Central memory CD8-positive, alpha-beta T cell (primary cell): ENCODE measurements around the gene WDFY3.

Experiments
- ATAC-seq: fragments of 150-1000 bp; cut with Tn5 transposase; replicated peaks from 2 replicates; pipeline ENCODE4 v1.10.0; 2022; ENCODE audit warnings: mild to moderate bottlenecking, moderate FRiP score, moderate number of reproducible peaks; ENCODE audit not compliant: poor library complexity, severe bottlenecking; ENCODE audit errors: extremely low read depth
- DNase-seq, 2 donors: peaks; one replicate each; pipeline ENCODE4 v3.0.0; 2021; ENCODE audit warnings: low spot score in 2 of 2
- H3K27ac Mint-ChIP-seq: one replicate; pipeline ENCODE4 v1.8.0; 2022; ENCODE audit warnings: low read depth, mild to moderate bottlenecking, moderate library complexity, mixed read lengths
- H3K27me3 Mint-ChIP-seq: one replicate; pipeline ENCODE4 v1.8.0; 2022; ENCODE audit warnings: mixed read lengths
- H3K36me3 Mint-ChIP-seq: one replicate; pipeline ENCODE4 v1.8.0; 2022; ENCODE audit warnings: mild to moderate bottlenecking, moderate library complexity, mixed read lengths; ENCODE audit not compliant: insufficient read depth
- H3K4me1 Mint-ChIP-seq: one replicate; pipeline ENCODE4 v1.8.0; 2022; ENCODE audit warnings: mixed read lengths
- H3K4me3 Mint-ChIP-seq: one replicate; pipeline ENCODE4 v1.8.0; 2022; ENCODE audit warnings: mild to moderate bottlenecking, moderate library complexity, mixed read lengths
- H3K9me3 Mint-ChIP-seq: one replicate; pipeline ENCODE4 v1.8.0; 2022; ENCODE audit warnings: mixed read lengths

WDFY3 gene

GRCh38 chr4:84937381-84937977, 29.0 kb downstream of the WDFY3 start:
- Mint-ChIP-seq H3K27me3 (no peaks in the 10 kb centered on the region), H3K27ac (no peak overlapping the region), H3K4me1 (no peaks in the 10 kb centered on the region), H3K36me3 (no peaks in the 10 kb centered on the region), H3K9me3 (peaks cover 18% of the 10 kb centered on the region), H3K4me3 (no peak overlapping the region)
- no peak for DNase-seq
- no peak for ATAC-seq

DNA sequence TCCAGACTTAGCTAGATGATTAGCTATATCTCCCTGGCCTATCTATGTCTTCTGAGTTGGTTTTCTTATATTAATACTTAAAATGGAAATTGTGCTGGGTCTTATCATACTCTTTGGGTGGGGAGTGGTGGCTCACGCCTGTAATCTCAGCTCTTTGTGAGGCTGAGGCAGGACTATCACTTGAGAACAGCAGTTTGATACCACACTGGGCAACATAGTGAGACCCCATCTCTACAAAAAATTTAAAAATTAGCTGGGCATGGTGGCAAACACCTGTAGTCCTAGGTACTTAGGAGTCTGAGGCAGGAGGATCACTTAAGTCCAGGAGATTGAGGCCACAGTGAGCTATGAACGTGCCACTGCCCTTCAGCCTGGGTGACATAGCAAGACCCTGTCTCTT, 30.4 kb downstream of the WDFY3 start:
- Mint-ChIP-seq H3K9me3 (peaks cover 18% of the 10 kb centered on the region), H3K27ac (no peak overlapping the region), H3K27me3 (no peaks in the 10 kb centered on the region), H3K4me1 (no peaks in the 10 kb centered on the region), H3K4me3 (no peak overlapping the region), H3K36me3 (no peaks in the 10 kb centered on the region)
- ATAC-seq (no peak), DNase-seq (no peak)

DNA sequence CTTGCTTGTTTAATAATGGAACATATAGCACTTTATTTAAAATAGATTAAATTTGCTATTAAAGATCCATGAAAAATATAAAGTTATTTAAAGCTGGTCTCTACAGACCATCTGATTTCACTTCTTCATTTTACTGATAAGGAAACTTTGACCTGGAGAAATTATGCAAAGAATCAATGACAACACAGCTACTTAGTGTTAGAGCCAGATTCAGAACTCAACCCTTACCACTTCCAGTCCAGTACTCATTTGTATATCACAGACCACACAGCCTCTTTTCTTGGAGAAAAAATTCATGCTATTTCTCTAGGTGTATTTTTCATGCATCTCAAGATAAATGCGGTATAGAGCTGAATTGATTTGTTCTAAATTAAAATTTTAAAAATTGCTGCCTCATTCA, 34.0 kb downstream of the WDFY3 start:
- Mint-ChIP-seq H3K36me3 (no peaks in the 10 kb centered on the region), H3K9me3 (peaks cover 5% of the 10 kb centered on the region), H3K27me3 (no peaks in the 10 kb centered on the region), H3K27ac (no peak overlapping the region), H3K4me3 (no peak overlapping the region), H3K4me1 (no peaks in the 10 kb centered on the region)
- no peak for ATAC-seq
- no peak for DNase-seq

GRCh38 chr4:84931961-84932360, 34.5 kb downstream of the WDFY3 start:
- DNase-seq, result no peak
- Mint-ChIP-seq H3K4me3 (no peak overlapping the region), H3K4me1 (no peaks in the 10 kb centered on the region), H3K27me3 (no peaks in the 10 kb centered on the region), H3K9me3 (peaks cover 4% of the 10 kb centered on the region), H3K27ac (no peak overlapping the region), H3K36me3 (no peaks in the 10 kb centered on the region)
- no peak for ATAC-seq

DNA sequence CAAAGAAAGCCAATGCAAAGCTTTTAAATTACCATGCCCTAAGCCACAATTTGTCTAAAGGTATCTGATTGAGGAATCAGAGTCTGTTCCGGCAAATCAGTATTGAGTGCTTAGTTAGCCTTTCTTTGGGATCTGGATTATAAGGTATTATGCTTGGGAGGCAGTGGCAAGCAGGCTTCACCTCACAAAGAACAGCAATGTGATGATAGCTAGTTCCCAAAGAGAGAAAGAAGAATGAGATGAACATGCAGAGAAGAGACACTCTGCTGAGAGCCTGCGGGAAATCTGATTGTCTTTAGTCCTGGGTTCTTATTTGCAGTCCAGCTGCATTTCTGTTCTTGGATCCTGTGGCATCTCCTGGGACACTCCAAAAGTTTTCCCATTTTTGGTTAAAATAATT, 35.2 kb downstream of the WDFY3 start:
- no peak overlapping the region for H3K27ac Mint-ChIP-seq
- H3K27me3 Mint-ChIP-seq, result no peaks in the 10 kb centered on the region
- ATAC-seq, result no peak
- no peaks in the 10 kb centered on the region for H3K36me3 Mint-ChIP-seq
- H3K4me1 Mint-ChIP-seq, result no peaks in the 10 kb centered on the region
- H3K4me3 Mint-ChIP-seq, result no peak overlapping the region
- no peak for DNase-seq
- no peaks in the 10 kb centered on the region for H3K9me3 Mint-ChIP-seq

DNA sequence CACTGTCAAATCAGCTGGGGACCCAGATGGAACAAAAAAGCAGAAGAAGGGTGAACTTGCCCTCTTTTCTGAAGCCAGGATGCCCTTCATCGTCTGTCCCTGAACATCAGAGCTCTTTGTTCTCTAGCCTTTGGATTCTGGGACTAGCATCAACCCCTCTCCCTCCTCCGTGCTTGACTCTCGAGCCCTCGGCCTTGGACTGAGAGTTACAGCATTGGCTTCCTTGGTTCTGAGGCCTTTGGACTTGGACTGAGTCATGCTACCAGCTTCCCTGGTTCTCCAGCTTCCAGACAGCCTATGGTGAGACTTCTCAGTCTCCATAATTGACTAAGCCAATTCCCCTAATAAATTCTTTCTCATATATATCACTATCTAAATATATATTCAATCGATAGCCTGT, 38.4 kb downstream of the WDFY3 start:
- Mint-ChIP-seq H3K36me3 (no peaks in the 10 kb centered on the region), H3K4me1 (no peaks in the 10 kb centered on the region), H3K27ac (no peak overlapping the region), H3K9me3 (no peaks in the 10 kb centered on the region), H3K4me3 (no peak overlapping the region), H3K27me3 (no peaks in the 10 kb centered on the region)
- DNase-seq (no peak), ATAC-seq (no peak)

DNA sequence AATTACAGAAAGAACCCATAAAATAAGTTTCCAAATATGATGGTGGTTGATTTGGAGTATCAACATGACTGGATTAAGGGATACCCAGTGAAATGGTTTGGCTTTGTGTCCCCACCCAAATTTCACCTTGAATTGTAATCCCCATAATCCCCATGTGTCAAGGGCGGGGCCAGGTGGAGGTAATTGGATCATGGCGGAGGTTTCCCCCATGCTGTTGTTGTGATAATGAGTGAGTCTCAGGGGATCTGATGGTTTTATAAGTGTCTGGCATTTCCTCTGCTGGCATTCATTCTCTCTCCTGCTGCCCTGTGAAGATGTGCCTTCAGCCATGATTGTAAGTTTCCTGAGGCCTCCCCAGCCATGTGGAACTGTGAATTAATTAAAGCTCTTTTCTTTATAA, 39.1 kb downstream of the WDFY3 start:
- H3K4me3 Mint-ChIP-seq, result no peak overlapping the region
- no peaks in the 10 kb centered on the region for H3K4me1 Mint-ChIP-seq
- ATAC-seq (no peak), DNase-seq (no peak)
- no peaks in the 10 kb centered on the region for H3K9me3 Mint-ChIP-seq
- H3K27me3 Mint-ChIP-seq, result no peaks in the 10 kb centered on the region
- H3K36me3 Mint-ChIP-seq, result no peaks in the 10 kb centered on the region
- no peak overlapping the region for H3K27ac Mint-ChIP-seq

DNA sequence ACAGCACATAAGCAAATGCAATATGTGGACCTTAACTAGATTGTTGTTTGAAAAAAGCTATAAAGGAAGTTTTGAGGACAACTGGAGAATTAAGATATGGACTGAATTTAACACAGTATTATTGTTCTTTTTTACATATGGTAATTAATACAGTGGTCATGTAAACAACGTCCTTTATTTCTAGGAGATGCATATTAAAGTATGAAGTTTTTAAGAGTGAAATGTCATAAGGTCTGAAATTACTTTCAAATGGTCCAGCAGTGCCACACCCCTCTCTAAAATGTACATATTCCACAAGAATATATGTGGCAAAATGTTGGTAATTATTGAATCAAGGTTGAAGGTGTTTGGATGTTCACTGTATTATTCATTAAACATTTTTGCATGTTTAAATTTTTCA, 40.9 kb downstream of the WDFY3 start:
- Mint-ChIP-seq H3K27ac (no peak overlapping the region), H3K4me3 (no peak overlapping the region), H3K36me3 (no peaks in the 10 kb centered on the region), H3K9me3 (no peaks in the 10 kb centered on the region), H3K27me3 (no peaks in the 10 kb centered on the region), H3K4me1 (no peaks in the 10 kb centered on the region)
- DNase-seq, result no peak
- ATAC-seq, result no peak

GRCh38 chr4:84924434-84924833, 42.1 kb downstream of the WDFY3 start:
- H3K9me3 Mint-ChIP-seq, result no peaks in the 10 kb centered on the region
- H3K27ac Mint-ChIP-seq, result no peak overlapping the region
- H3K27me3 Mint-ChIP-seq, result no peaks in the 10 kb centered on the region
- DNase-seq (no peak), ATAC-seq (no peak)
- no peaks in the 10 kb centered on the region for H3K36me3 Mint-ChIP-seq
- H3K4me3 Mint-ChIP-seq, result no peak overlapping the region
- no peaks in the 10 kb centered on the region for H3K4me1 Mint-ChIP-seq

GRCh38 chr4:84920617-84921016, 45.9 kb downstream of the WDFY3 start:
- H3K36me3 Mint-ChIP-seq, result no peaks in the 10 kb centered on the region
- H3K27me3 Mint-ChIP-seq, result no peaks in the 10 kb centered on the region
- H3K4me3 Mint-ChIP-seq, result no peak overlapping the region
- H3K4me1 Mint-ChIP-seq, result no peaks in the 10 kb centered on the region
- no peak for DNase-seq
- H3K27ac Mint-ChIP-seq, result no peak overlapping the region
- no peak for ATAC-seq
- no peaks in the 10 kb centered on the region for H3K9me3 Mint-ChIP-seq

- peaks cover 10% of the 10 kb centered on the region for H3K9me3 Mint-ChIP-seq
- no peaks in the 10 kb centered on the region for H3K4me1 Mint-ChIP-seq
- no peak overlapping the region for H3K27ac Mint-ChIP-seq
These were observed 48.5 kb downstream of the WDFY3 start for GRCh38 chr4:84917869-84918600.

DNA sequence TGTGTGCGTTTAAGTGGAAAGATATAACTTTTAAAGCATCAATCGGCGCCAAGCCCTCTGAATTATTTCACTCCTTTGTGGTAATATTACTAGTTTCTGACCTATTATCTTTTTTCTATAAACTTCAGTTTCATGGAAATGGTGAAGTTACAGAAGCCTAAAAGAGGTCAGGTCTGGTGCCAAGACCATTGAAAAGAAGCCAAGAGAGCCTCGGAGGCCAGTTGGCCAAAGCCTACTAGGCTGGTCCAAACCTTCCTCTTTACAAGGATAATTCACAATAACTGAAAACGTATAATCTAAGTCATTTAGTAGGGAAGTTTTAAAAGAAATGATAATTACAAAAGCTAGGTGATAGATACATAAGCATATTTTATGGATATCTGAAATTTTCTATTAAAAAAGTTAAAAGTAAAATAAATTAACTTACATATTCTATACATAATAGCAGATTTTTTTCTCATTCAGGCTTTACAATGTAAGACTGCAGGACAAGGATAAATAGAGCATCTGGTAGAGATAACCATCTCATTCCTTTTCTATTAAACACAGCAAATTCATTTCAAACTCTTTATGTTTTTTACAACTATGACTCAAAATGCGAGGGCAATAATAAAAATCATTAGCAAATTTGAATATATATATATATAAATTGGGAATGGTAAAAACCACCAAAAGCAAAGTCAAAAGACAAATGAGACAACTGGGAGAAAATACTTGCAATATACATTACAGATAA, 49.2 kb downstream of the WDFY3 start:
- no peak overlapping the region for H3K27ac Mint-ChIP-seq
- H3K9me3 Mint-ChIP-seq, result peaks cover 12% of the 10 kb centered on the region
- DNase-seq, result no peak
- H3K27me3 Mint-ChIP-seq, result no peaks in the 10 kb centered on the region
- H3K36me3 Mint-ChIP-seq, result no peaks in the 10 kb centered on the region
- H3K4me3 Mint-ChIP-seq, result no peak overlapping the region
- no peak for ATAC-seq
- no peaks in the 10 kb centered on the region for H3K4me1 Mint-ChIP-seq

More at GRCh38 chr4:84917869-84918600, 48.5 kb downstream of the WDFY3 start:
- no peaks in the 10 kb centered on the region for H3K36me3 Mint-ChIP-seq
- no peaks in the 10 kb centered on the region for H3K27me3 Mint-ChIP-seq
- DNase-seq (no peak), ATAC-seq (no peak)
- no peak overlapping the region for H3K4me3 Mint-ChIP-seq

DNA sequence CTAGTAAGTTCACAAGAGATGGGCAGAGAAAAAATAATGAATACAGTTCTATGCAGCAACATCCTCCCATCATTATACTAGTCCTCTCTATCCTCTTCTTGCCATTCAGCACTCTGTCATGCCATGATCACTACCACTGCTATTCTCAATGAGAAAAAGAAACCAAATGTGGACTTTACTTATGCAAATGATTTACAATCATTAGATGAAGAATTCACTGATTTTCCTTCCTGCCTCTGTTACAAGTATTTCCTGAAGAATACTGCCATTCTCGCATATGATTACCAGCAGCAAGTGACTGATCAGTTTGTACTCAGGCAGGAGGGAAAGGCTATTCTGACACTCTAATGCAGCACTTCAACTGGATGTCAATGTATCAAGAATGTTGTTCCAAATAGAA, 50.3 kb downstream of the WDFY3 start:
- H3K4me1 Mint-ChIP-seq, result no peaks in the 10 kb centered on the region
- no peak for ATAC-seq
- H3K4me3 Mint-ChIP-seq, result no peak overlapping the region

More for the DNA sequence above, 50.3 kb downstream of the WDFY3 start:
- Mint-ChIP-seq H3K27me3 (no peaks in the 10 kb centered on the region), H3K9me3 (peaks cover 12% of the 10 kb centered on the region), H3K36me3 (no peaks in the 10 kb centered on the region), H3K27ac (no peak overlapping the region)
- DNase-seq, result no peak
